Neural cell (in vitro differentiated cells): ENCODE measurements around the gene MADCAM1. TPM values are rescaled to one million over a fixed set of nuclear protein-coding genes. Genes with fewer than 3 reads are reported as not detected.

Experiments
- H2AFZ ChIP-seq: fragments of 200-600, 300-800 bp; sonication (generic), shearing (Covaris generic); 2 replicates; pipeline ENCODE4 v1.6.0; 2014; ENCODE audit warnings: low read depth, mild to moderate bottlenecking, antibody characterized with exemption, low read length, moderate library complexity
- H3F3A ChIP-seq: fragments of 200-600 bp; shearing (Covaris generic); 2 replicates; pipeline ENCODE4 v1.6.1; 2016; ENCODE audit warnings: mild to moderate bottlenecking, moderate library complexity, mixed read lengths, antibody characterized with exemption, low read length; ENCODE audit not compliant: insufficient read depth, poor library complexity, severe bottlenecking
- H3K27ac ChIP-seq: fragments of 200-600, 300-800 bp; sonication (generic), shearing (Covaris generic); 2 replicates; pipeline ENCODE4 v1.5.1; 2014; ENCODE audit warnings: mild to moderate bottlenecking, low read length, moderate library complexity
- H3K27me3 ChIP-seq: fragments of 300-800, 200-600 bp; sonication (generic), shearing (Covaris generic); 2 replicates; pipeline ENCODE4 v1.6.0; 2014; ENCODE audit warnings: mild to moderate bottlenecking, low read depth, low read length, moderate library complexity; ENCODE audit not compliant: insufficient read depth
- H3K36me3 ChIP-seq: fragments of 300-800, 200-600 bp; sonication (generic), shearing (Covaris generic); 2 replicates; pipeline ENCODE4 v1.5.1; 2014; ENCODE audit warnings: mild to moderate bottlenecking, antibody characterized with exemption, low read length, moderate library complexity; ENCODE audit not compliant: insufficient read depth
- H3K4me2 ChIP-seq: fragments of 300-800, 200-600 bp; sonication (generic), shearing (Covaris generic); 2 replicates; pipeline ENCODE4 v1.6.0; 2014; ENCODE audit warnings: mild to moderate bottlenecking, low read length
- H3K4me3 ChIP-seq: fragments of 300-800, 200-600 bp; sonication (generic), shearing (Covaris generic); 2 replicates; pipeline ENCODE4 v1.5.1; 2014; ENCODE audit warnings: mild to moderate bottlenecking, low read length, moderate library complexity
- H3K79me2 ChIP-seq: fragments of 200-600 bp; shearing (Covaris generic); replicated peaks from 2 replicates; pipeline ENCODE4 v1.6.0; 2014; ENCODE audit warnings: mild to moderate bottlenecking, low read length, moderate library complexity; ENCODE audit not compliant: insufficient read depth
- H3K9ac ChIP-seq: fragments of 300-800, 200-600 bp; sonication (generic), shearing (Covaris generic); 2 replicates; pipeline ENCODE4 v1.6.1; 2016; ENCODE audit warnings: mild to moderate bottlenecking, low read length, mixed read lengths
- H3K9me2 ChIP-seq: fragments of 200-600 bp; shearing (Covaris generic); 2 replicates; pipeline ENCODE4 v1.6.1; 2016; ENCODE audit warnings: mild to moderate bottlenecking, low read length, mixed read lengths; ENCODE audit not compliant: insufficient read depth
- H3K9me3 ChIP-seq: fragments of 200-600, 300-800 bp; sonication (generic), shearing (Covaris generic); 2 replicates; pipeline ENCODE4 v1.6.1; 2016; ENCODE audit warnings: mild to moderate bottlenecking, mixed run types, low read length, moderate library complexity, mixed read lengths
- H4K20me1 ChIP-seq: fragments of 200-600 bp; shearing (Covaris generic); 2 replicates; pipeline ENCODE4 v1.6.1; 2016; ENCODE audit warnings: mild to moderate bottlenecking, mixed run types; ENCODE audit not compliant: insufficient read depth
- CTCF ChIP-seq: fragments of 450-650 bp; IDR thresholded peaks from 2 replicates; pipeline ENCODE4 v1.5.1; 2014; ENCODE audit warnings: antibody characterized with exemption, mild to moderate bottlenecking, moderate library complexity; ENCODE audit not compliant: poor library complexity, severe bottlenecking
- EP300 ChIP-seq: fragments of 450-650 bp; conservative IDR thresholded peaks from 2 replicates; pipeline ENCODE4 v1.6.1; 2014; ENCODE audit warnings: antibody characterized with exemption, mild to moderate bottlenecking, moderate library complexity; ENCODE audit not compliant: poor library complexity, severe bottlenecking
- EZH2 ChIP-seq: fragments of 200-600, 300-800 bp; shearing (Covaris generic), sonication (generic); IDR thresholded peaks from 2 replicates; pipeline ENCODE4 v1.6.1; 2014; ENCODE audit warnings: antibody characterized with exemption, low read length, borderline replicate concordance, mild to moderate bottlenecking; ENCODE audit not compliant: insufficient read depth, poor library complexity, severe bottlenecking
- MXI1 ChIP-seq: fragments of 450-650 bp; conservative IDR thresholded peaks from 2 replicates; pipeline ENCODE4 v1.6.1; 2014; ENCODE audit warnings: antibody characterized with exemption, mild to moderate bottlenecking; ENCODE audit not compliant: poor library complexity, severe bottlenecking
- POLR2AphosphoS5 ChIP-seq: IDR thresholded peaks from 2 replicates; pipeline ENCODE4 v1.6.1; 2012
- RAD21 ChIP-seq: fragments of 450-650 bp; conservative IDR thresholded peaks from 2 replicates; pipeline ENCODE4 v1.6.1; 2014; ENCODE audit warnings: antibody characterized with exemption, mild to moderate bottlenecking, moderate library complexity
- REST ChIP-seq: IDR thresholded peaks from 2 replicates; pipeline ENCODE4 v1.6.1; 2012; ENCODE audit warnings: borderline replicate concordance
- SMC3 ChIP-seq: fragments of 450-650 bp; conservative IDR thresholded peaks from 2 replicates; pipeline ENCODE4 v1.6.1; 2014; ENCODE audit warnings: antibody characterized with exemption, mild to moderate bottlenecking, moderate library complexity; ENCODE audit not compliant: poor library complexity
- TAF1 ChIP-seq: IDR thresholded peaks from 2 replicates; pipeline ENCODE4 v1.6.1; 2012; ENCODE audit warnings: low read depth
- polyA plus RNA-seq: library from polyadenylated mRNA; depleted of rRNA; stranded (reverse); fragments of >200 nt; gene quantifications from 2 replicates; pipeline ENCODE4 v1.2.3, GENCODE V29; 2014

The MADCAM1 gene
- polyA plus RNA-seq, 1 donor from 2014 or later, result 1.0 TPM

GRCh38 chr19:469833-470232, 26.5 kb upstream of the MADCAM1 start:
- Histone ChIP-seq H3K36me3 (no peaks in the 10 kb centered on the region), H3K9me2 (no peaks in the 10 kb centered on the region), H3K27me3 (no peaks in the 10 kb centered on the region), H3K4me2 (no peak overlapping the region), H3F3A (no peaks in the 10 kb centered on the region), H3K9ac (no peak overlapping the region), H4K20me1 (no peaks in the 10 kb centered on the region), H2AFZ (no peak overlapping the region), H3K9me3 (no peaks in the 10 kb centered on the region), H3K27ac (no peak overlapping the region), H3K4me3 (no peak overlapping the region), H3K79me2 (no peaks in the 10 kb centered on the region)
- no peak for TF ChIP-seq REST
- TF ChIP-seq POLR2AphosphoS5, result no peak
- TF ChIP-seq RAD21, result no peak
- TF ChIP-seq MXI1, result no peak
- no peak for TF ChIP-seq EZH2
- TF ChIP-seq SMC3, result no peak
- no peak for TF ChIP-seq CTCF
- no peak for TF ChIP-seq TAF1
- no peak for TF ChIP-seq EP300

GRCh38 chr19:470701-471100, 25.6 kb upstream of the MADCAM1 start:
- Histone ChIP-seq H3K9ac (no peak overlapping the region), H3K36me3 (no peaks in the 10 kb centered on the region), H3K79me2 (no peaks in the 10 kb centered on the region), H3K9me3 (no peaks in the 10 kb centered on the region), H3K27ac (no peak overlapping the region), H3K4me3 (no peak overlapping the region), H3K27me3 (no peaks in the 10 kb centered on the region), H3K9me2 (no peaks in the 10 kb centered on the region), H3K4me2 (no peak overlapping the region), H4K20me1 (no peaks in the 10 kb centered on the region), H2AFZ (no peak overlapping the region), H3F3A (no peaks in the 10 kb centered on the region)
- TF ChIP-seq CTCF, result no peak
